Activated CD4-positive, CD25-positive, alpha-beta regulatory T cell treated with anti-CD3 and anti-CD28 coated beads, Interleukin-2, amount 50 U/mL, for 24 hours (primary cell): ENCODE measurements around the gene WDR17.
A peak's percentile ranks its signal among the peaks of the same experiment; 100 is the strongest.

Source experiments
- ATAC-seq, 2 donors: fragments of 150-1000 bp; cut with Tn5 transposase; one replicate each; pipeline ENCODE4 v1.10.0; 2021; ENCODE audit warnings: mild to moderate bottlenecking in 1 of 2, moderate library complexity in 1 of 2

The WDR17 gene

DNA sequence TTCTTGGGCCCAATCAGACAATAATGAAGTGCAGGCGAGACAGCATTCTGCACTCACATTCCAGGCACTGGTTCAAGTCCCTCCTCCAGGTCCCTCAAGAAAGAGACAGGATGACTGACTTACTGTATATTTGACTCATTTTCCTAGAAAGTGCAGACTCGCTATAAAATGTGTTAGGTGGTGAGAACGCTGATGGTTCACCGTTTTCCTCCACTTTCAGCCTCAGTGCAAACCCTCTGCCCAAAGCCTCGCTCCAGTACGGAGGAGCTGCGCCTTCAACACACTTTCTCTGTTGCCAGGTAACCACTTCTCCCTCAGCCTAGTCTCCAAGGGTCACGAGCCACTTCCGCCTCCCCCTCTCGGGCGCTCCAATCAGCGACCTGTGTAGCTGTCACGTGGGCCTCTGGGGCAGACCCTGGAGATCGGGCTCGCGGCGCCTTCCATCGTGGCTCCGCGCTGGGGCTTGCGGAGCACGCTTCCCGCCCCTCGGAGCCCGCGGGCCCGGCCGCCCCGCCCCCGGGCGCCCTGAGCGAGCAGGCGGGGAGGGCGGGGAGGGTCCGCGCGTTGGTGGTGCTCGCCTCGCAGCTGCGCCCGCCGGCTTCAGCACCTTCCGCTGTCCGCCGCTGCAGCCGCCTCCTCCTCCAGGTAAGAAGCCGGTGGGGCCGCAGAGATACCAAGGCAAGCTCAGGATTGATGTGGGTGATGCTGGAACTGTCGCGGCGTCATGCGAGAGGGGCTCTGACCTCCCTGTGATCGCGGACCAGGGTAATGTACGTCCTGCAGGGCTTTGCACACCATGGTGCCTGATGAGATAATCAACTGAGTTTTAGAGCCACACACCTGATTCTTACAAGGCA is at the start of gene WDR17:
Gene WDR17, plus strand, starts transcription at position 407 of the 857 bp plus-strand sequence. CDS start 45,740 bp downstream, outside the sequence.
- peak; percentile 97 to 99 for ATAC-seq

DNA sequence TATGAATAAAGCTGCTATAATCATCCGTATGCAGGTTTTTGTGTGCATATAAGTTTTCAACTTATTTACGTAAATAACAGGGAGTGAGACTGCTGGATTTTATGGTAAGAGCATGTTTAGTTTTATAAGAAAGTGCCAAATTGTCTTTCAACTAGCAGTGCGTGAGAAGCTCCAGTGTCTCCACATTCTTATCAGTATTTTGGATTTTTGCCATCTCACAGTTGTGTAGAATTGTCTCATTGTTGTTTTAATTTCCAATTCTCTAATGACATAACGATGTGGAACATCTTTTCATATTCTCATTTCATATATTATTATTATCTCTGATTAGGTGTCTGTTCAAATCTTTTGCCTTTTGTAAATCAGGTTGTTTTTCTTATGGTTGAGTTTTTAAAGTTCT is 49.0 kb upstream of the WDR17 start:
- no peak for ATAC-seq

DNA sequence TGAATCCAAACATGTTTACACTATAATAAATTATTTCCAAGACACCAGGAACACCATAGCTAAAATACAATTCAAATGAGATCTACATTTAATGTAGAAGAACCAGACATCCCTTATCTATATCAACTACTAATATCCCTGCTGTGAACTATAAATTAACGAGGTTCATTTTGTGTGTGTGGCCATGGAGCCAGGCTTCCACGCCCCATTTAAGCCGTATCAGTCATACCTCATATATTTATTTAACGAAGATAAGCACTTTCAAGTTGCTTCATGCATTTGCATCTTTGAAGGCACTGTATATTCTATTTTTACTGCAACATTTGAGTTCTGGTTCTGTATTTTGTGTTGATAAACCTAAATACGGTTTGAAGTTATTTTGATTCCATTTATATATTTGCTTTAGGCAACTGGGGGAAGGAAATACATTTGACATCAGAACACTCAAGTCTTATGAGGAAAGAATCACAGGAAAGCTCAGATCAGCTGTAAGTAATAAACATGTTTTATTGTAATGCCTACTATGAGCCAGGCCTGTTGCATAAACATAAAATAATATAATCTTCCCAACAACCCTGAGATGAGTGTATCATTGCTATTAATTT is 45.1 kb upstream of the WDR17 start:
- ATAC-seq, result no peak

DNA sequence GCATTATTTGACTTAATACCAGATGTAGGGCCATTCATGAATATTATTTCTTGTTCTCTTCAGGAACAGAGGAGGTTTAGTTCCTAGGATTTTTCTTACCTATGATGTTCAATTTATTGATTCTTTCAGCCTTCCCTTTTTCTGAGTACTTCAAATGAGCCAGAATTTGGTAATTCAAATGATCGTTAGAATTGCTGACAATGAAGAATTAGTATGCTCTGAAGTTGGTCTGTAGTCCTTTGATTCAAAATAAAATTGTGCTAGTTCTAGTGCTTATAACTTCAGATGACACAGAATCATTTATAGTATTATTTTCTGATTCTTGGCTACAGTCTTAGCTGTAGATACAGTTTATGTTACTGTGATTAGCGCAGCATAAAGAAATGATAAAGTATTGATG is 35.2 kb upstream of the WDR17 start:
- ATAC-seq, result no peak

DNA sequence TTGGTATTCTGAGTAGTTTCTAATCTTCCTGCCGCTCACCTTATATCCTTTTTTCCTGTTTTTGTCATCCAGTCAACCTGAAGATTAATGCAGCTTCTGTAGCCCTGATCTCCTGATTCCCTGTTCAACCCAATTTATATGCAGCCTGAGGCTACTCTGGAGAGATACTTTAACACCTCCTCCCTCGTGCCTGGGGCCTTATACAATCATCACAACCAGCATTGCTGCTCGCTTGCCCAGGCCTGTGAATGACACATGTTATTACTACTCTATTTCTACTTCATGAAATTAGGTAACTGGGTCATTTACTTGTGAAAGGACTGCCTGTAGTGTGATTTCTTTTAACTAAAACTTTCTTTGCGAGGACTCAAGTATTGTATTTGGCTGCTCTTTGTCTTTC is 33.7 kb upstream of the WDR17 start:
- ATAC-seq, result no peak

DNA sequence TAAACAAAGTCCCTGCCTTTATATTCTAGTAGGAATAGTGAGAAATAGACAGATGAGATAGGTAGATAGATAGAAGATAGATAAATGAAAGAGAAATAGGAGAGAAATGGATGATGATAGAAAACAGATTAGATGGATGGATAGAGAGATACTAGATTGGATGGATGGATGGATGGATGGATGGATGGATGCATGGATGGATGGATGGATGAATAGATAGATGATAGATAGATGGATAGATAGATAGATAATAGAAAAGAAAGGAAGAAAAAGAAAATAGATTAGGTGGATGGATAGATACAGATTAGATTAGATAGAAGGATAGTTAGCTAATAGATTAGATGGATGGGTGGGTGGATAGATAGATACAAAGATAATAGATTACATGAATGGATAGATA is 33.2 kb upstream of the WDR17 start:
- no peak for ATAC-seq

DNA sequence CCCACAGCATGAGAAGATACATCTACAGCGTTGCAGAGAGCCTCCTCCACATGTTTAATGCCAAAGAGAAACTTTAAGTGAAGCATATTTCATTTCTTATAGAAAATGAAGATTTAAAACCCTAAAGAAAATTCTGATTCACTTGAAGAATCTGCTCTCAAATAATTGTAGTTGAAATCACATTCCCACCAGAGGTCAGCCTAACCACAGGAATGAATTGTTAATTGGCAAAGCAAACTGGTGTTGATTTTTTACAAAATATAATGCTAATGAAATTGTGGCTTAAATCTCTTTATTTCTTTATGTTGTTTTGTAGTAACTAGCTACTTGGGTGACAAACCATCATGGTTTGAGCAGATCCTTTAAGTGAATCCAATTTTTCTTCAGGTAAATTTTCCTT is 31.1 kb upstream of the WDR17 start:
- ATAC-seq, result no peak

DNA sequence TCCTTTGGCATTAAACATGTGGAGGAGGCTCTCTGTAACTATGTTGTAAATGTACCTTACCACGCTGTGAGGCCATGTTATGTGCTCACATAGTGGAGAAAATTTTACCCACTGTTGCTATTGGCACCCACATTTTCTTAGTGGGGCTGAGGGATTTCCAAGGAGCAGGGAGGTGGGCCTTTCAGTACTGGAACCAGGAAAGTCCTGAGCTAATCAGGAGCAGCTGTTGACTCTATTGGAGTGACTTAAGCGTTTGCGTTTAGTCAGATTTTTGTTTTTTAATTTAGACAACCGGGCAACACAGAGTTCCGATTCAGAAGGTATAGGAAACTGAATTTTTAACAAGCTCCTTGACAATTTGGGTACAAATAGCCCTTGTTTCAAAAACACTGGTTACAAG is 30.7 kb upstream of the WDR17 start:
- ATAC-seq, result no peak

DNA sequence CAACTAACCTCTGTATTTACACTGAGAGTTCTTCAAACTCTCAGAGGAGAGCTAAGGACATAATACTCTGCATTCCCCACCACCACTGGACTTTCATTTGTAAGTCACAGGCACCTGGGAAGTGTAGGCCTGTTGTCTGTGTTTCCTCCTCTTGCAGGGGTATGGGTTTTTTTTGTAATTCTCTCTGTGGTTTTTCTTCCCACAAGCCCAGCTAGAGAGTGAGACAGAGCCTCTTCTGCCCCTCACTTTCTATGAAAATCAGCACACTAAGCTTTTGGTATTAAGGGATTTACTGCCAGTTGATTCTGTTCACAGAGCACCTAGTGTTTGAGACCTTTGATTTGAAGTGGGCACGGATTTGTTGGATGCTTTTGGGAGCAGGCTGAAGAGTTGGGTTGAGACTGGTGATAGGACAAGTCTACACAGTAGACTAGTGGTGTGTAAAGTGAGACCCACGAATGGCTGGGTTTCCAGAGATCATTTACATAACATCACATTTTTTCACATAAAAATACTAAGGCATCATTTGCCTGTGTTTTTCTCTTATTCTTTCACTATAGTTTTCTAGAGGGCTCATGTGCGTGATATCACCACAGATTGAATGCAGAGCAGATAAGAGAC is 28.9 kb upstream of the WDR17 start:
- ATAC-seq, result no peak

DNA sequence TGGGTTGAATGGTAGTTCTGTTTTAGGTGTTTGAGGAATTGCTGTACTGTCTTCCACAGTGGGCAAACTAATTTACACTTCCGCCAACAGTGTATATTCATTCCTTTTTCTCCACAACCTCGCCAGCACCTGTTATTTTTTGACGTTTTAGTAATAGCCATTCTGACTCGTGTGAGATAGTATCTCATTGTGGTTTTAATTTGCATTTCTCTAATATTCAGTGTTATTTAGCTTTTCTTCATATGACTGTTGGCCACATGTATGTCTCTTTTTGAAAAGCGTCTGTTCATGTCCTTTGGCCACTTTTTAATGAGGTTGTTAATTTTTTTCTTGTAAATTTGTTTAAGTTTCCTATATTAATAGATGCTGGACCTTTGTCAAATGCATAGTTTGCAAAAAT is 26.9 kb upstream of the WDR17 start:
- no peak for ATAC-seq

DNA sequence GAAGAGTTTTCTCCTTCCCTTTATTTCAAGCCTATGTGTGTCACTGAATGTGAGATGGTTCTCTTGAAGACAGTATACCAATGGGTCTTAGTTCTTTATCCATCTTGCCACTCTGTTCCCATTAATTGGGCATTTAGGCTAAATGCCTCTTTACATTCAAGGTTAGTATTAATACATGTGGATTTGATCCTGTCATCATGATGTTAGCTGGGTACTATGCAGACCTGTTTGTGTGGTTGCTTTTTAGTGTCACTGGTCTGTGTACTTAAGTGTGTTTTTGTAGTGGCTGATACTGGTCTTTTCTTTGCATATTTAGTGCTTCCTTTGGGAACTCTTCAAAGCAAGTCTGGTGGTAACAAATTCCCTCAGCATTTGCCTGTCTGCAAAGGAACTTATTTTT is 23.4 kb upstream of the WDR17 start:
- no peak for ATAC-seq

DNA sequence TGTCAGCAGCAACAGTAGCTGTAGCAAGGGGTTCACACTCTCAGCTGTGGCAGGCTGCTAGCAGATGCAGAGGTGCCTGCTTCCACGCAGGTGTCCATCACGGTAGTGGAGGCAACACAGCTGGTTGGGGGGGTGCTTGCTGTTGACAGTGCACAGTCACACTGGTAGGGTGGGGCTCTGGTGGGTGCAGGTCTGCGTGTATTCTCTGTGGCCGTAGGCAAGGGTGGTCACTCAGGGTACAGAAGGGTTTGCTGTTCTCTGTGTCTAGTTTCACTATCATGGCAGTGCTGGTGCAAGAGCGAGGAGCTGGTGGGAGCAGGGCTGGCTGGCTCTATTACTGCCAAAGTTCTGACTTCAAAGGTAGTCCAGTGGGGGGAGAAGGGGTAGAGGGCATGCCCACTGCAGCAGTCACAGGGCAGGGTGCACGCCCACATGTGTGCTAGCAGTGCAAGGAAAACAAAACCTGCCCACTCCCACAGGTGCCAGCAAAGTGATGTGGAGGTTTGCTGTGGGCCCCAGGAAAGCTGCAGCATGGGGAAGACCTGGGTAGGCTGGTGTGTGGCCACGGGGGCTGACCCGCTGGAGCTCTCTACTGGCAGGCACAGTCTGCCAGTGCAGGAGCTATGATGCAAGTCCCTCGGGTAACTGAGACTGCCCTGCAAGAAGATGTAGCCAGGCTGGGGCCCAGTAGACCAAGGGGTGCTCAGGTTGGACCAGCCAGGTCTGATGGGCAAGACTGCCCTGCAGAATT is 21.6 kb upstream of the WDR17 start:
- no peak for ATAC-seq

DNA sequence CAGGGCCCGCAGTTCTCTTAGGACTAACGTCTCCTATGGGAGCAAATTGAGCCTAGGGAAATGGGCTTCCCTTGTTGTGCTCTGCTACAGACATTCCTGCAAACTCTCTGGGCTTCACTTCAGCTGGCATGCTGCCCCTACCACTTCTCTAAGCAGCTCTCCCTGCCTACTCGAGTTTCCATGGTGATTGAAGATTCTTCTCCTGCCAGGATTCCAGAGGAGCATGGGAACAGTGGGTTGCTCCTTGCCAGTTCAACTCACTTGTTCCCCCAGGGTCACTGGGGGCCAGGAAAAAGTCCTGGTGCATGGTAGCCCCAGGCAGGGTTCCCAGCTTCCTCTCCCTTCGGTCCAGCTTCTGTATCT is 21.1 kb upstream of the WDR17 start:
- ATAC-seq, result no peak

DNA sequence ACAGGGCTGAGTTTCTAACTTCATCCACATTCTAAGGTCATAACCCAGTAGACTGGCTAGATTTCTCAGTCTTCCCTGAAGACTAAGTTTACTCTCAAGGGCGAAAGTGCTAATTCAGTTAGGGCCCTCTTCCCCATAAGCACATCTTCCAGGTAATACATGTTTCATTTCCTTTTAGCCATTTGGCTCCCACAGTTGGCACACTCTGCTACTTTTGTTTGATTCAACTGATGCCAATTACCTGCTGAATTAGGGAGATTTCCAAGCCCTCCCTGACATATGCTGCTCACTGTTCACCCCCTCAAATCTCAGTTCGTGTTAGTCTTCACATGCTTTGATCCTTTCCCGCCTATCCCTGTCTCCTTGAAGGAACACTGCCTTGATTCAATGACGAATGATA is 17.0 kb upstream of the WDR17 start:
- ATAC-seq, result no peak

DNA sequence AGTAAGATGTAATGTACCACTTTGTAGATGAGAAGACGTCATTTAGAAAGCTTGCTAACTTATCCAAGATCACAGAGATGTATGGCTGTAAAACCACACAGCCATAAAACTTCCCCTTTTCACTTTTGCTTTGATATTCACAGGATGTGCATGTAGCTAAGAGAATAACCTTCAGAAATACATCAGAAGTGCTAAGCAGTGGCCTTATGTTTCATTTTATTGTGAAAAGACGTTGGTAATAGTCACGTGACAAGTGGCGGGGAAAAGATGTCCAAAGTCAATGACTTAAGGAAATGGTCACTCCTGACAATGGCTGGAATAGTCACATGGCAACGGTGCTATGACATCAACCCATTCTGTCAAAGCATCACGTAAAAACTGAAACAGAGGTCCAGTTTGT is 12.9 kb upstream of the WDR17 start:
- ATAC-seq, result peak in 1 of 2 donors; percentile 44

DNA sequence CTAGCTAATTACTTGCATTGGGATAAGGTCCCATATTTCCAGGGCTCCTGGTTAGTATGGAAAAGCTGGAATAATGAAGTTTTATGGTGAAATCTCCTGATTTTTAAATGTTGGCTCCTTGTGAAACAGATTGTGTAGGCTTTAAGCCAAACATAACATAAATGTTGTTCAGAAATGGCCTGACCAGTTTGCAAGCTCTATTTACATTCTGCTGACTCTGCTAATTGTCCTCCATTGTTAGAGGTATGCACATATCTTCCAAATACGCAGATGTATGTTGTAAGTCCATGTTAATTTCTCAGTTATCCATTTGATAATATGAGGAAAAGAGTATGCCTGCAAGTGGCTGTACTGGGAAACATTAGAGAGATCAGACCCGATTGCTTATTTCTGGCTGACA is 11.9 kb upstream of the WDR17 start:
- no peak for ATAC-seq

DNA sequence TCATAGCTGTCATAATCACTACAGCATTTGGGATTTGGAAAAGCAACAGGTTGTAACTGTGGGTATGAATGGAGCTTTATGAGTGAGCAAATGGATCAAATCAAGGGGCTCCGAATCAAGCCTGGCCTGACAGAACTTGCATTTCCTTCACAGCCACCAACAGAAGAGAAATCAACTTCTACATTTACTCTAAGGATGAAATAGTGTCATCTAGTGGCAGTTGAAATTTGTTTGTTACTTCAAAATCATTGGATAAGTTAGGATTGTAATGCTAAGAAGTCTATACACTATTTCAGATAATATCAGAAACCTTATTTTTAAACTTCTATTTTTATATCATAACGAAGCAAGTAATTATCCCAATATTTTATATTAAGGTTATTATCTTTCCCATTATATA is 10.7 kb upstream of the WDR17 start:
- no peak for ATAC-seq

DNA sequence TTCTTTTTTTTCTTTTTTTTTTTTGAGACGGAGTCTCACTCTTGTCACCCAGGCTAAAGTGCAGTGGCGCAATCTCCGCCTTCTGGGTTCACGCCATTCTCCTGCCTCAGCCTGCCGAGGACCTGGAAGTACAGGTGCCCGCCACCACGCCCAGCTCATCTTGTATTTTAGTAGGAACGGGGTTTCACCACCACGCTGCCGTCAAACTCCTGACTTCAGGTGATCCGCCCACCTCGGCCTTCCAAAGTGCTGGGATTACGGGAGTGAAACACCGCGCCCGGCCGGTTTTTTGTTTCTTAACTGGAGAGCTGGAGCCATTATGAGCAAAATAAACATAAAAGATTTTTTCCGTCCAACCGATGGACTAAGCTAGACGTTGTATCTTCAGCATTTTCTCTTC is 1.9 kb upstream of the WDR17 start:
- ATAC-seq, result no peak

DNA sequence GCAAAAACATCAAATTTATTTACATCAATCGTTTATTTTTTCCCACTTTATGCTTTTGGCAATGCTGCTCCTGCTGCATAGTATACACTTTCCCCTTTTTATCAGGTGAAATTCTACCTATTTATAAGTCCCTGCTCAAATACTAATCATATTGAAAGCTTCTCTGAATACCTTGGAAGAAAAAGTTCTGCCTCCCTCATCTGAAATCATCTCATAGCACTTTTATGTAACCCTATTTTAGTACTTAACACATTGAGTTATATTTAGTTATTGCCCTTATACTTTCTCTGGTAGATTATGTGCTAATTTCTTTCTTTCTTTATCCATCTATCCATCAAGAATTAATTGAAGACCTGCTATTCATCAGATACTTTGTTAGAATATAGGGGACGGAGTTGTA is 1.1 kb upstream of the WDR17 start:
- no peak for ATAC-seq

DNA sequence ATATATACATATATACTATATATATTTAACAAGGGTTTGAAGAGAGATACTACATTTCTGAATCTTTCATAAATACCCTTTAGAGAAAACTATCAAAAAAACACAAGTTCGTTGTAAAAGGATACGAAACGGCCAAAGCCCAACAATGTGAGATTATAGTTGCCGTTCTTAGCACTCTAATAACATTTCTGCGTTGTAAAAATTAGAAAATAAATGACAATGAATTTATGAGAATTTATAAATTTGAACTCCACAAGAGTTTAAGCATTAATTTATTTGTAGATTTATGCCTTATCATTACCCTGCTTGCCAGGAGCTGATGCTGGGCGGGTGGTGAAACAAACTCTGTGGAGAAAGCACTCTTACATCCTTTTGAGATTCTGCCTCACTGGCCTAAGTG is 1.1 kb downstream of the WDR17 start:
- no peak for ATAC-seq

DNA sequence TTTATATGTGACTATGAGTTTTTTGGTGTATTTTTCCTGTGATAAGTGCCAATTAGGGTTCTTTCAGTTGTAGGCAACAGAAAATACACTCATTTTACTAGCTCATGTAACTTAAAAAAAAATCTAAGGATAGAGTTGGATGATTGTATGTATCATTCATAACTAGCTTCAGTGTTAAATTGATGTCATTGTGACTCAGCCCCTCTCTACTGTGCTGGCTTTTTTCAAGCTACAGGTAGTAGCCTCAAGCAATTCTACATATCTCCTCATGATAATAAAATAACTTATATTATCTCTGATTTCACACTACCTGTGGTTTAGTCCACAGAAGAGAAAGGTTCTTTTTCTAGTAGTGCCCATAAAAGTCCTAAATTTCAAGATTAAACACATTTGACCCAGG is 11.9 kb downstream of the WDR17 start:
- ATAC-seq, result no peak

DNA sequence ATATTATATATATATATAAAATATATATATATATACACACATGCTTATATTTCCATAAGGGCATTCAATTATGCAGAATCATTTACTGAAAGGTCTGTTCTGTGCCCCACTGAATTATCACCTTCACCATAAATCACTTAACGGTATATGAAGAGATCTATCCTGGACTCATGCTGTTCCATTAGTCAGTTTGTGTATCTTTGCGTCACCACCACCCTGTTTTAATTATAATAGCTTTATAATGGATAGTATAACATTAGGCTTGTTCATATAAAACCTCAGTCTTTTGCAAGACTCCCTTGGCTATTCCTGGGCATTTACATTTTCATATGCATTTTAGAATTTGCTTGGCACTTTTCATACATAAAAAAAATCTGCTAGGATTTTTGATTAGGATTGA is 19.1 kb downstream of the WDR17 start:
- no peak for ATAC-seq

DNA sequence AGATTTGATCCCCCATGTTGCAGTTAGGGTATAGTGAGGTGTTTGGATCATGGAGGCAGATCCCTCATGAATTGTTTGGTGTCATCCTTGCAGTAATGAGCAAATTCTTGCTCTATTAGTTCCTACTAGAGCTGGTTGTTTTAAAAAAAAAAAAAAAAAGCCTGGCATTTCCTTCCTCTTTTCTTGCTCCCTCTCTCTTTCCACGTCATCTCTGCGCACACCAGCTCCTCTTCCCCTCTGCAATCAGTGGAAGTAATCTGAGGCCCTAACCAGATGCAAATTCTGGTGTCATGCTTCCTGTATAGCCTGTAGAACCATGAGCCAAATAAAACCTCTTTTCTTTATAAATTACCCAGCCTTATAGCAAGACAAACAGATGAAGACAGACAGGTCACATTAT is 24.5 kb downstream of the WDR17 start:
- ATAC-seq, result no peak

DNA sequence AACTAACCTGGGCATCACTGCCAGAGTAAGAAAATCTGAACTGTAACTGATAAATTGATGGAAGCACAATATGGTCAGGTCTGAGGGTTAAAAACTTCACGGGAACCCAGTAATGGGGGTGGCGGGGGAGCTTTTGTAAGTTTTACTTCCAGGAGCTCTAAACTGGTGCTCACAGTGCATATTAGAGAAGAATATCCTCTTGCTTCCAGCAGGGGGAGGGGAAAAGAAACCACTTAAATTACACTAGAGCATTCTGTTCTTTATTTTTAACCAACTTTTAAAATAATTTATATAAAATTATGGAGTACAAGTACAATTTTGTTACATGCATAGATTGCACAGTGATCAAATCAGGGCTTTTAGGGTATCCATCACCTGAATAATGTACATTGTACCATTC is 33.7 kb downstream of the WDR17 start:
- ATAC-seq, result no peak
